Measurements from ENCODE around the gene KLHL29. TPM values are rescaled to one million over a fixed set of nuclear protein-coding genes. Genes with fewer than 3 reads are reported as not detected.

Gene KLHL29
- total and polyA plus RNA-seq, 2 experiments from 2014 or later: 3.8 to 9.9 TPM

- peak overlapping the region; percentile 40 for H3K27ac ChIP-seq
- DNase-seq (ENCODE audit: low spot score): no peak
Measured at GRCh38 chr2:23585273-23586170, 200.5 kb downstream of the KLHL29 start.

GRCh38 chr2:23586741-23587306 lies 201.8 kb downstream of the KLHL29 start:
- H3K9me2 ChIP-seq (replicated peaks; ENCODE audit: insufficient read depth): no peaks in the 10 kb centered on the region
- no peak overlapping the region for H3K4me2 ChIP-seq
- TF ChIP-seq EZH2phosphoT487 (IDR thresholded peaks at IDR 0.05; ENCODE audit: low read depth, severe bottlenecking, unreplicated experiment) (no peak), EZH2 (IDR thresholded peaks at IDR 0.05; ENCODE audit: borderline replicate concordance) (no peak), CTCF (IDR thresholded peaks at IDR 0.05; ENCODE audit: poor library complexity) (no peak)
- WGBS (ENCODE audit: low lambda C conversion rate, missing lambda C conversion rate): 80% methylated on average over 15 of the region's 15 CpGs
- H3K4me3 ChIP-seq: no peak overlapping the region
- no peaks in the 10 kb centered on the region for H3K79me2 ChIP-seq
- H2AFZ ChIP-seq: no peak overlapping the region
- no peaks in the 10 kb centered on the region for H3K4me1 ChIP-seq (ENCODE audit: insufficient read depth)
- H3K27ac ChIP-seq: no peak overlapping the region
- H4K20me1 ChIP-seq (ENCODE audit: insufficient read depth, poor library complexity, severe bottlenecking): no peaks in the 10 kb centered on the region
- no peaks in the 10 kb centered on the region for H3K36me3 ChIP-seq (replicated peaks; ENCODE audit: insufficient read depth, low read depth)
- H3K27me3 ChIP-seq: no peaks in the 10 kb centered on the region
- no peak for DNase-seq (ENCODE audit: low spot score)
- H3K9me3 ChIP-seq (ENCODE audit: low read depth): no peaks in the 10 kb centered on the region

More at GRCh38 chr2:23585273-23586170, 200.5 kb downstream of the KLHL29 start:
- Histone ChIP-seq H3K79me2 (no peaks in the 10 kb centered on the region), H3K36me3 (replicated peaks; ENCODE audit: insufficient read depth, low read depth) (no peaks in the 10 kb centered on the region), H4K20me1 (ENCODE audit: insufficient read depth, poor library complexity, severe bottlenecking) (no peaks in the 10 kb centered on the region), H3K9me3 (ENCODE audit: low read depth) (no peaks in the 10 kb centered on the region), H3K4me2 (no peak overlapping the region), H3K9me2 (replicated peaks; ENCODE audit: insufficient read depth) (no peaks in the 10 kb centered on the region), H3K4me1 (ENCODE audit: insufficient read depth) (no peaks in the 10 kb centered on the region), H2AFZ (no peak overlapping the region), H3K27me3 (no peaks in the 10 kb centered on the region), H3K4me3 (no peak overlapping the region)
- 61% methylated on average over 13 of the region's 13 CpGs for WGBS (ENCODE audit: low lambda C conversion rate, missing lambda C conversion rate)
- TF ChIP-seq EZH2phosphoT487 (IDR thresholded peaks at IDR 0.05; ENCODE audit: low read depth, severe bottlenecking, unreplicated experiment) (no peak), EZH2 (IDR thresholded peaks at IDR 0.05; ENCODE audit: borderline replicate concordance) (no peak), CTCF (IDR thresholded peaks at IDR 0.05; ENCODE audit: poor library complexity) (no peak)

GRCh38 chr2:23587341-23587880 lies 202.4 kb downstream of the KLHL29 start:
- H3K9me3 ChIP-seq (ENCODE audit: low read depth): no peaks in the 10 kb centered on the region
- 85% methylated on average over 13 of the region's 13 CpGs for whole genome bisulfite sequencing (ENCODE audit: low lambda C conversion rate, missing lambda C conversion rate)
- no peak overlapping the region for H3K4me2 ChIP-seq
- no peaks in the 10 kb centered on the region for H4K20me1 ChIP-seq (ENCODE audit: insufficient read depth, poor library complexity, severe bottlenecking)
- no peaks in the 10 kb centered on the region for H3K4me1 ChIP-seq (ENCODE audit: insufficient read depth)
- H3K79me2 ChIP-seq: no peaks in the 10 kb centered on the region
- DNase-seq (ENCODE audit: low spot score): no peak
- no peaks in the 10 kb centered on the region for H3K27me3 ChIP-seq
- no peak overlapping the region for H3K4me3 ChIP-seq
- TF ChIP-seq EZH2 (IDR thresholded peaks at IDR 0.05; ENCODE audit: borderline replicate concordance): no peak
- no peak for TF ChIP-seq EZH2phosphoT487 (IDR thresholded peaks at IDR 0.05; ENCODE audit: low read depth, severe bottlenecking, unreplicated experiment)
- TF ChIP-seq CTCF (IDR thresholded peaks at IDR 0.05; ENCODE audit: poor library complexity): no peak
- H3K36me3 ChIP-seq (replicated peaks; ENCODE audit: insufficient read depth, low read depth): no peaks in the 10 kb centered on the region
- H3K27ac ChIP-seq: no peak overlapping the region
- H3K9me2 ChIP-seq (replicated peaks; ENCODE audit: insufficient read depth): no peaks in the 10 kb centered on the region
- no peak overlapping the region for H2AFZ ChIP-seq

Measured in hepatocyte (in vitro differentiated cells).